ENCODE results near the gene FAM163B. TPM values are rescaled to one million over a fixed set of nuclear protein-coding genes. Genes with fewer than 3 reads are reported as not detected.

FAM163B gene
- total RNA-seq, 1 experiment from 2014 or later = not detected

DNA sequence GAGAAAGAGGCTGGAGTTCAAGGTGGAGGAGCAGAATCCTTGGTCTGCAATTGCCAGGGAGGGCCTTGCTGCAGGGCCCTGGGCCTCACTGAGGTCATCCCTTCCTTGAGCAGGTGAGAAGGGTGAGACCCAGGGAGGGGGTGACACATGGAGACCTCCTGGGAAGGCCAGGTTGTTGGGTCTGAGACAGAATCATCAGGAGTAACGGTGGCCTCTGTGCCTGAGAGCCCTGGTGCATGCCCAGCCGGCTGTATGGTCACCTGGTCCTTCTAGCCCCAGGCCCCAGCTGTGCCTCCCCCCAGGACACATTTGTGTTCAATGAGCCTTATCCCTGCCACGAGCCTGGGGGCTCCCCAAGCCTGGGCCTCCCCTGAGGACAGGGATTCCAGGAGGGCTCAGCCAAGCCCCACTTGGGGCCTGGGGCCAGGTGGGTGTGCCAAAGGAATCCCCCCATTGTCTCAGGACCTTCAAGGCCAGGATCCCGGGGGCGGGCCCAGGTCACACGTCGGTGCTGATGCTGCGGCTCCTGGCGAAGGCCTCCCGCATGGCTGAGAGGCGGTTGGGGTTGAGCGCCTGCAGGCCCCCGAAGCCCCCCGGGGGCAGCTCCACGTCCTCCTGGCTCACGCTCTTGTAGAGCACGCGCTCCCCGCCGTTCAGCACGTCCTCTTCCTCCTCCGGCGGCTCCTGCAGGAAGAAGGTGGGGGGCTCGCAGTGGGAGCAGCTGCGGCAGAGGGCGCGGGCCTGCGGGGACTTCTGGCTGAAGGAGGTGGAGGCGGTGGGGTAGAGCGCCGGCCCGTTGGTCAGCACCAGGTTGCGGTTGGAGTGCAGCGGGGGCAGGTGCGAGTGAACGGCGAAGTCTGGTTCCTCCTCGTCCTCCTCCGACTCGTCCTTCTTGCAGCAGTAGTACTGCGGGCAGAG lies 30.4 kb downstream of the FAM163B start:
- Mint-ChIP-seq H3K9me3 (ENCODE audit: low read depth, unreplicated experiment) (no peaks in the 10 kb centered on the region), H3K36me3 (ENCODE audit: insufficient read depth, unreplicated experiment) (no peaks in the 10 kb centered on the region), H3K27ac (ENCODE audit: unreplicated experiment) (no peak overlapping the region), H3K27me3 (ENCODE audit: unreplicated experiment) (peaks cover 91% of the 10 kb centered on the region), H3K4me3 (ENCODE audit: low read depth, unreplicated experiment) (no peak overlapping the region), H3K4me1 (ENCODE audit: low read depth, unreplicated experiment) (peaks cover 8% of the 10 kb centered on the region)
- CTCF ChIA-PET = no interaction called here
- TF ChIP-seq, protein P1, sequence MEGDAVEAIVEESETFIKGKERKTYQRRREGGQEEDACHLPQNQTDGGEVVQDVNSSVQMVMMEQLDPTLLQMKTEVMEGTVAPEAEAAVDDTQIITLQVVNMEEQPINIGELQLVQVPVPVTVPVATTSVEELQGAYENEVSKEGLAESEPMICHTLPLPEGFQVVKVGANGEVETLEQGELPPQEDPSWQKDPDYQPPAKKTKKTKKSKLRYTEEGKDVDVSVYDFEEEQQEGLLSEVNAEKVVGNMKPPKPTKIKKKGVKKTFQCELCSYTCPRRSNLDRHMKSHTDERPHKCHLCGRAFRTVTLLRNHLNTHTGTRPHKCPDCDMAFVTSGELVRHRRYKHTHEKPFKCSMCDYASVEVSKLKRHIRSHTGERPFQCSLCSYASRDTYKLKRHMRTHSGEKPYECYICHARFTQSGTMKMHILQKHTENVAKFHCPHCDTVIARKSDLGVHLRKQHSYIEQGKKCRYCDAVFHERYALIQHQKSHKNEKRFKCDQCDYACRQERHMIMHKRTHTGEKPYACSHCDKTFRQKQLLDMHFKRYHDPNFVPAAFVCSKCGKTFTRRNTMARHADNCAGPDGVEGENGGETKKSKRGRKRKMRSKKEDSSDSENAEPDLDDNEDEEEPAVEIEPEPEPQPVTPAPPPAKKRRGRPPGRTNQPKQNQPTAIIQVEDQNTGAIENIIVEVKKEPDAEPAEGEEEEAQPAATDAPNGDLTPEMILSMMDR (IDR thresholded peaks at IDR 0.05; ENCODE audit: unreplicated experiment) = no peak
- BruUV-seq (replicated peaks) = no TSS peak
- no peak for DNase-seq
- intact Hi-C loops (cut with micrococcal nuclease; ENCODE audit: unreplicated experiment) = no loop called here

DNA sequence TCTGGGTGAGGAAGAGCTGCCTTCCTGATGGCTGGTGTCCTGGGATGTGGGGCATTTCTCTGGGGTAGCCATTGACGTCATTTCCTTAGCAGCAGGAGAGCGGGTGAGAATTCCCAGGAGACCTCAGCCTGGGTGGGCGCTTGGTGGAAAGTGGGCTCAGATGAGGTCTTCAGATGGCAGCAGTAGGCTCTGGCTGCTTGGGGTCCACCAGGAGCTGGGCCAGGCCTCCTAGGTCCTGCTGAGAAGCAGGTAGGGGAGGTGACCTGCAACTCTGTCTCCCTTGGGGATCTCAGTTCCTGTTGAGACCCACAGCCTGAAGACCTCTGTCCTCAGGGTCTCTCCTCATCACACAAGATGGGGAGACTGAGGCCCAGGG lies 31.5 kb downstream of the FAM163B start:
- H3K36me3 Mint-ChIP-seq (ENCODE audit: insufficient read depth, unreplicated experiment) = no peaks in the 10 kb centered on the region
- BruUV-seq (replicated peaks) = no TSS peak
- H3K27ac Mint-ChIP-seq (ENCODE audit: unreplicated experiment) = no peak overlapping the region
- peaks cover 8% of the 10 kb centered on the region for H3K4me1 Mint-ChIP-seq (ENCODE audit: low read depth, unreplicated experiment)
- intact Hi-C loops (cut with micrococcal nuclease; ENCODE audit: unreplicated experiment) = no loop called here
- no peak overlapping the region for H3K4me3 Mint-ChIP-seq (ENCODE audit: low read depth, unreplicated experiment)
- no peak for DNase-seq
- TF ChIP-seq, protein P1 (IDR thresholded peaks at IDR 0.05; ENCODE audit: unreplicated experiment) = no peak
- H3K9me3 Mint-ChIP-seq (ENCODE audit: low read depth, unreplicated experiment) = no peaks in the 10 kb centered on the region
- H3K27me3 Mint-ChIP-seq (ENCODE audit: unreplicated experiment) = peaks cover 91% of the 10 kb centered on the region
- CTCF ChIA-PET = no interaction called here

DNA sequence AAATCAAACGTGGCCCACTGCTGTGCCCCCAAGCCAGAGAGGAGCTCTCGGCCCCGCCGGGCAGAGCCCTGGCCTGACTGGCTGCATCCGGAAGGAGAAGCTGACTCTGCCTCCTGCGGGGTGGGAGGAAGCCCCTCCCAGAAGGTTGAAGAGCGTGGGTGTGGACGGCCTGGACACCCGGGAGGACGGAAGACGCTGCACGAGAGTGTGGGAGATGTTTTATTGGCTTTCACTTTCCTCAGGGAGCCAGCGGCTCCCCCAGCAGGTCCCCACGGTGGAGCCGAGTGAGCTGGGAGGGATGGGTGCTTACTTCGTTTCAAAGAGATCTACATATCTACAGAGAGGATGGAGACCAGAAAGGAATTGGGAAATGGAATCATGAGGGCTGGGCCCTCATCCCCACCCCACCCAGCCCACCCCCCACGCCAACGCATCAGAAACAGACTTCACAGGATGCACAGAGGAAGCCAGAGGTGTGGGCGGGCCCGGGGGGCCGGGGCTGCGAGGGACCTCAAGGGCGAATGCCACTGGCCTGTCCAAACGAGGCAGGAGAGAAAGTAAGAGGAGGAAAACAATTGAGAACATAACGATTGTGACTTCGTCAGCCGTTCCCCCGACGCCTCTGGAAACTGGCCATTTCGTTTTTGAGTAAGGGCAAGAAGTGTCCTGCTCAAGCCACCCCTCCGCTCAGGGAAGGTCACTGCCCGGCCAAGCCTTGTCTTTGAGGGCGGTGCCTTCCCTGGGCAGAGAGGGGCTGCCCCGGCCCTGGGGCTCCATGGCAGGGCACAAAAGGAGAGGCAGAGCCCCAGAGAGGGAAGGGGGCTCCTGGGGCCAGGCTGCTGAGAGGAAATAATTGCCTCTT lies 32.1 kb downstream of the FAM163B start:
- peaks cover 8% of the 10 kb centered on the region for H3K4me1 Mint-ChIP-seq (ENCODE audit: low read depth, unreplicated experiment)
- CTCF ChIA-PET = no interaction called here
- no peaks in the 10 kb centered on the region for H3K9me3 Mint-ChIP-seq (ENCODE audit: low read depth, unreplicated experiment)
- H3K27me3 Mint-ChIP-seq (ENCODE audit: unreplicated experiment) = peaks cover 90% of the 10 kb centered on the region
- H3K4me3 Mint-ChIP-seq (ENCODE audit: low read depth, unreplicated experiment) = no peak overlapping the region
- intact Hi-C loops (cut with micrococcal nuclease; ENCODE audit: unreplicated experiment) = no loop called here
- no peak for DNase-seq
- no peak overlapping the region for H3K27ac Mint-ChIP-seq (ENCODE audit: unreplicated experiment)
- H3K36me3 Mint-ChIP-seq (ENCODE audit: insufficient read depth, unreplicated experiment) = no peaks in the 10 kb centered on the region
- TF ChIP-seq, protein P1 (IDR thresholded peaks at IDR 0.05; ENCODE audit: unreplicated experiment) = no peak
- no TSS peak for BruUV-seq (replicated peaks)

DNA sequence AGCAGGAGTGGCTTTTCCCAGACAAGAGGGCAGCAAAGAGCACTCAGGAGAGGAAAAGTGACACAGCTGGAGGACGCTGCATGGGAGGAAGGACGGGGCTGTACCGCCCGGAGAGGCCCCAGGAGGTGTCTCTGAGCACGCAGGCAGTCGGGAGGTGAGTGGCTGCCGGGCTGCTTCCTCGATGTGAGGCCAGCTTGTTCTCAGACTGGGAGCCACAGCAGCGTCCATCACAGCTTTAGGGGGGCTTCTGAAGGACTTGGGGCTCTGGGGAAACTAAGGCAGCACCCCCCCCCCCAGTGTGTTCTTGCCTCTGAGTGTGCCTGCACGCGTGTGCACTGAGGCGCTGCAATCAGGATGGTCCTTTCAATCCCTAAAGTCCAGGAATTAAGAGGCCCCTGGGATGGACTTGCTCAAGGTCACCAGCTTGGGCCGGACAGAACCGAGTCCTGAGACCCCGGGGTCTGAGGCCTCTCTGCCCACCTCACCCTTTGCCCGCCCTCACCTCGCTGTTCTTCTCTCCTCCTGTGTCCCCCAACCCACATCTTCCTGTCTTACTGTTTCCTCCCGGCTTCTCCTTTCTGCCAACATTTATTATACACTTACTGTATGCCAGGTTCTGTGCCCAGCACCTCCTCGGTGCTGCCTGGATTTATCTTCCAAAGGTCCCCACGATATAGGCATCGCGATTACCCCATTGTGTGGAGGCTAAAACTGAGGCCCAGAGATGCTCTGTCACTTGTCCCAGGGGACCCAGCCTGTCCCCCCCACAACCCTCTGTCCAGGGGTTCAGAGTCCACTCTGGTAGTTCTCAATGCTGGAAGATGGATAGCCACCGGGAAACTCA lies 32.9 kb downstream of the FAM163B start:
- intact Hi-C loops (cut with micrococcal nuclease; ENCODE audit: unreplicated experiment) = no loop called here
- no TSS peak for BruUV-seq (replicated peaks)
- no peak for DNase-seq
- H3K4me1 Mint-ChIP-seq (ENCODE audit: low read depth, unreplicated experiment) = peaks cover 8% of the 10 kb centered on the region
- H3K27ac Mint-ChIP-seq (ENCODE audit: unreplicated experiment) = no peak overlapping the region
- H3K27me3 Mint-ChIP-seq (ENCODE audit: unreplicated experiment) = peaks cover 82% of the 10 kb centered on the region
- CTCF ChIA-PET = no interaction called here
- TF ChIP-seq, protein P1 (IDR thresholded peaks at IDR 0.05; ENCODE audit: unreplicated experiment) = no peak
- no peak overlapping the region for H3K4me3 Mint-ChIP-seq (ENCODE audit: low read depth, unreplicated experiment)
- H3K36me3 Mint-ChIP-seq (ENCODE audit: insufficient read depth, unreplicated experiment) = no peaks in the 10 kb centered on the region
- H3K9me3 Mint-ChIP-seq (ENCODE audit: low read depth, unreplicated experiment) = no peaks in the 10 kb centered on the region

Measured in Calu3 (cell line).